Suprapubic skin (tissue), 4 donors: ENCODE results near the gene NOL12. TPM values are rescaled to one million over a fixed set of nuclear protein-coding genes. Genes with fewer than 3 reads are reported as not detected.
A peak's percentile ranks its signal among the peaks of the same experiment; 100 is the strongest.

Experiments used
- DNase-seq, 2 donors: peaks; one replicate each; pipeline ENCODE4 v3.0.0-alpha.2; 2019; ENCODE audit warnings: low spot score in 2 of 2
- H3K27ac ChIP-seq: fragments of 200-600 bp; sonication (generic); one replicate; pipeline ENCODE4 v1.5.1; 2019
- H3K27me3 ChIP-seq: fragments of 200-600 bp; sonication (generic); one replicate; pipeline ENCODE4 v1.5.1; 2019
- H3K36me3 ChIP-seq: fragments of 200-600 bp; sonication (generic); one replicate; pipeline ENCODE4 v1.5.1; 2019
- H3K4me1 ChIP-seq: fragments of 200-600 bp; sonication (generic); one replicate; pipeline ENCODE4 v1.5.1; 2019
- H3K4me3 ChIP-seq: fragments of 200-600 bp; sonication (generic); one replicate; pipeline ENCODE4 v1.5.1; 2019; ENCODE audit warnings: mild to moderate bottlenecking
- H3K9me3 ChIP-seq: fragments of 200-600 bp; sonication (generic); one replicate; pipeline ENCODE4 v1.5.1; 2019
- CTCF ChIP-seq, 2 donors: fragments of 200-600 bp in 1 of 2; fragments of 450-650 bp in 1 of 2; sonication (generic) in 1 of 2; IDR thresholded peaks; one replicate each; pipeline ENCODE4 v1.5.1; 2016 to 2019; ENCODE audit warnings: antibody characterized with exemption in 2 of 2, mild to moderate bottlenecking in 1 of 2, moderate library complexity in 1 of 2
- EP300 ChIP-seq: sonication (generic); formaldehyde crosslinking; IDR thresholded peaks from one replicate; pipeline ENCODE4 v1.6.1; 2017; ENCODE audit warnings: antibody characterized with exemption
- POLR2A ChIP-seq, 2 donors: fragments of 450-650 bp; IDR thresholded peaks; one replicate each; pipeline ENCODE4 v1.6.1; 2017; ENCODE audit warnings: antibody characterized with exemption in 2 of 2, mild to moderate bottlenecking in 2 of 2, moderate library complexity in 2 of 2
- POLR2AphosphoS5 ChIP-seq, 3 donors: sonication (generic); formaldehyde crosslinking; IDR thresholded peaks; one replicate each; pipeline ENCODE4 v1.6.1; 2017; ENCODE audit warnings: antibody characterized with exemption in 3 of 3
- WGBS: methylation state at CpG from one replicate; pipeline ENCODE4 v1.1.5; 2018; 5-methylcytosine and 5-hydroxymethylcytosine counted together
- total RNA-seq, 4 donors: library from RNA; depleted of rRNA; stranded (reverse); fragments of >200 nt; gene quantifications; one replicate each; pipeline ENCODE4 v1.1.0, GENCODE V29; 2016

The NOL12 gene
- total RNA-seq, 4 donors from 2014 or later: 29.2 to 49.8 (median 40.7) TPM

- H3K36me3 ChIP-seq: no peaks in the 10 kb centered on the region
- no peaks in the 10 kb centered on the region for H3K9me3 ChIP-seq
- no peaks in the 10 kb centered on the region for H3K27me3 ChIP-seq
- no peak overlapping the region for H3K4me3 ChIP-seq
- DNase-seq: no peak
- WGBS: no CpG with 5 or more reads among the region's 6 CpGs
- peaks cover 9% of the 10 kb centered on the region for H3K4me1 ChIP-seq
- TF ChIP-seq POLR2A (IDR thresholded peaks at IDR 0.05) (no peak), POLR2AphosphoS5 (IDR thresholded peaks at IDR 0.05) (no peak), EP300 (no peak), CTCF (IDR thresholded peaks at IDR 0.05) (no peak)
- no peak overlapping the region for H3K27ac ChIP-seq
Observed at GRCh38 chr22:37734402-37734700, 48.2 kb downstream of the NOL12 start.

GRCh38 chr22:37734964-37735451 is 48.9 kb downstream of the NOL12 start:
- Histone ChIP-seq H3K27ac (no peak overlapping the region), H3K4me3 (no peak overlapping the region), H3K27me3 (no peaks in the 10 kb centered on the region), H3K36me3 (no peaks in the 10 kb centered on the region), H3K4me1 (peaks cover 12% of the 10 kb centered on the region), H3K9me3 (no peaks in the 10 kb centered on the region)
- no CpG with 5 or more reads among the region's 16 CpGs for WGBS
- TF ChIP-seq POLR2A (IDR thresholded peaks at IDR 0.05): no peak
- peak in 1 of 2 donors; percentile 20 for TF ChIP-seq CTCF (IDR thresholded peaks at IDR 0.05)
- DNase-seq: no peak

- Histone ChIP-seq H3K27ac (no peak overlapping the region), H3K9me3 (no peaks in the 10 kb centered on the region), H3K4me1 (peaks cover 42% of the 10 kb centered on the region), H3K4me3 (no peak overlapping the region), H3K27me3 (no peaks in the 10 kb centered on the region), H3K36me3 (no peaks in the 10 kb centered on the region)
- WGBS: 68% methylated on average over 10 of the region's 12 CpGs
- TF ChIP-seq POLR2AphosphoS5 (IDR thresholded peaks at IDR 0.05): no peak
- no peak for TF ChIP-seq POLR2A (IDR thresholded peaks at IDR 0.05)
- no peak for TF ChIP-seq EP300
- no peak for TF ChIP-seq CTCF (IDR thresholded peaks at IDR 0.05)
- DNase-seq: no peak
Observed at GRCh38 chr22:37739035-37739434, 52.9 kb downstream of the NOL12 start.

GRCh38 chr22:37739611-37740049 is 53.5 kb downstream of the NOL12 start:
- Histone ChIP-seq H3K4me3 (no peak overlapping the region), H3K9me3 (no peaks in the 10 kb centered on the region), H3K4me1 (peaks cover 45% of the 10 kb centered on the region), H3K36me3 (no peaks in the 10 kb centered on the region), H3K27ac (no peak overlapping the region), H3K27me3 (no peaks in the 10 kb centered on the region)
- DNase-seq: no peak
- no peak for TF ChIP-seq POLR2AphosphoS5 (IDR thresholded peaks at IDR 0.05)
- no peak for TF ChIP-seq POLR2A (IDR thresholded peaks at IDR 0.05)
- no peak for TF ChIP-seq EP300
- TF ChIP-seq CTCF (IDR thresholded peaks at IDR 0.05): no peak
- 84% methylated on average over 17 of the region's 17 CpGs for WGBS

- peaks cover 54% of the 10 kb centered on the region for H3K4me1 ChIP-seq
- no peak for DNase-seq
- no peaks in the 10 kb centered on the region for H3K9me3 ChIP-seq
Observed at GRCh38 chr22:37740455-37741311, 54.5 kb downstream of the NOL12 start.

More at GRCh38 chr22:37740455-37741311, 54.5 kb downstream of the NOL12 start:
- 70% methylated on average over 20 of the region's 22 CpGs for WGBS
- Histone ChIP-seq H3K4me3 (no peak overlapping the region), H3K27me3 (no peaks in the 10 kb centered on the region), H3K36me3 (no peaks in the 10 kb centered on the region), H3K27ac (peak overlapping the region; percentile 27)
- TF ChIP-seq POLR2A (IDR thresholded peaks at IDR 0.05): peak in 1 of 2 donors; percentile 25
- TF ChIP-seq EP300: no peak
